ENCODE measurements around the gene DTHD1.

Gene DTHD1

DNA sequence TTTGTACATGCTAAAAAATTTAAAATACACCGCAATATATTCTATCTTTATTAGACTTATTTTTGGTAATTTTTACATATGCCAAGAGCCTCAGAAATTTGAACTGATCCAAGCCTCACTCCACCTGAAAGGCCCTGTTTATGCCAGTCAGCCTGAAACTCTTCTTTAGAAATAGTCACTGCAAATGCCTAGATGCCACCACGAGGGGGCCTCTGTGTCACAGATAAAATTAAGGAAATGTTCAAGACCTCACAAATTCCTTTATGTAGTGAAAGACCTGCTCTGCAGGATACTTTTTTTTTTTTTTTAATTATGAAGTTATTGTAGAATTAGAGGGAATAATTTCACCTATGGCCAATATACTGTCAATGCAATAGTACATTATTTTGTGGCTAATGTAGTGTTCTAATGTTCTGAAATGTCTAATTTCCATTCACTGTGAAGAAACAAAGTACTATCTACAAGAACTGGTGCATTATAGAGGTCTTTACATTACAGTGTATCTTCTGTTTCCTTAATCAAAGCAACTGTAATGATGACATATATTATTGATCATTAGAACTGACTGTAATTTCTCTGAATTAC lies 69.8 kb downstream of the DTHD1 start:
- DNase-seq = peak; percentile 61 to 69

DNA sequence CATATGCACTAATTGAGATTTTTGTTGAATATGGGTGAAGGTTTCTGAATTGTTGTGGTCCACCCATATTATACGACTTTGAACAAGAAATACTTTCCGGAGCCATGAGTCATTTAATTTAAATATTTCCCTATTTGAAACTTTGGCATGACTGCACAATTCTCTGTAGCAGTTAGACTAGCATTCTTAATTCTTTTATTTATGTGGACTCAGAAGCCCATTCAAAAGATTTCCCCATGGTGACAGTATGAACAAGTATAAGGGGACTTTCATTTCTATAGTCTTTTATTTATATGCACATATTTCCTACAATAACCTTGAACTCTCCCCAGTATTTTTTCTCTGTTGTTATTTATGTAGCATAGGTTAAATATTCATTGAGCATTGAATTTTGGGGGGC lies 72.6 kb downstream of the DTHD1 start:
- no peak for DNase-seq

DNA sequence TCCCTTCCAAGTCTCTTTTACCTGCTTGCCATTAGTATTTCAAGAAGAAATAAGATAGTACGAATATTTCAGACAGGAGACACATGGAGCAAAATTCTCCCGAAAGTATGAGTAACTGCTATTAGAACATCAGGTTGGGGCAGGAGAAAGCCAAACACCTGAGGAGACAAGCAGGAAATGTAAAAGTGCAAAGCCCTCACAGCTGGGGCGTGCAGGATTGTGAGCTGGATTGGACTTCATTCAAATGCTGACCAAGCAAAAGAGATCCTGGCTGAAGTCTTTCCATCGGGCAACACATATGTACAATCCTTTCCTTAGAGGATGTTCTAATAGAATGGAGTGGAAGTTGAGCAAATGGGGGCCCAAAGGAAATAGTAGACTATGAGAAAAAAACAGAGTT lies 76.8 kb downstream of the DTHD1 start:
- no peak for DNase-seq

DNA sequence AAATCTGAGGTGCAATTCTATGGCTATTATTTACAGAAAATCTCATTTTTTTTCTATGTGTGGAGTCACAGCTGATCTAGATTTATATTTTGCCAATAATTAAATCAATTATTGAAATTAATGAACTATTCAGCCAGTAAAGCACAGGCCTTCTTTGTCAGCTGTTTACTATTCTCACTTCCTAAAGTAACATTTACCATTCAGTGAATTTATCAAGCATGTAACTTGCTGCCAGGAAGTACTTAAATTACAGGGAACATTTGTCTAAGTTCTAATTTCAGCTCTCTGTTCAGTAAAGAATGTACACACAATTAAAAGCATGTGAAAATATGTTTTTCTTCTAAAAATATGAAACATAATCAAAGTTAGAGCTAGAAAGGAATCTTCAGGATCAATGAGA lies 79.3 kb downstream of the DTHD1 start:
- no peak for DNase-seq

DNA sequence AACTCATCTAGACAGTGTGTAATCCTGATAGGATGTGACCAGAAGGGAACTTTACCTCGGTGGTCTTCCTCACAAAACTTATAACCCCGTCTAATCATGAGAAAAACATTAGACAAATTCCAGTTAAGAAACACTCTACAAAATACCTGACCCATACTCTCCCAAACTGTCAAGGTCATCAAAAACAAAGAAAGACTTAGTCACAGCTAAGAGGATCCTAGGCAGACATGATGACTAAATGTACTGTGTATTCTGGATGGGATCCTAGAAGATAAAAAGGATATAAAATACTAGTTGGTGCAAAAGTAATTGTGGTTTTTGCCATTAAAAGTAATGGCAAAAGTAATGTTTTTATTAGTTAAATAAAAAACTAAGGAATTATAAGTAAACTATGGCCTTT lies 81.6 kb downstream of the DTHD1 start:
- DNase-seq = no peak

DNA sequence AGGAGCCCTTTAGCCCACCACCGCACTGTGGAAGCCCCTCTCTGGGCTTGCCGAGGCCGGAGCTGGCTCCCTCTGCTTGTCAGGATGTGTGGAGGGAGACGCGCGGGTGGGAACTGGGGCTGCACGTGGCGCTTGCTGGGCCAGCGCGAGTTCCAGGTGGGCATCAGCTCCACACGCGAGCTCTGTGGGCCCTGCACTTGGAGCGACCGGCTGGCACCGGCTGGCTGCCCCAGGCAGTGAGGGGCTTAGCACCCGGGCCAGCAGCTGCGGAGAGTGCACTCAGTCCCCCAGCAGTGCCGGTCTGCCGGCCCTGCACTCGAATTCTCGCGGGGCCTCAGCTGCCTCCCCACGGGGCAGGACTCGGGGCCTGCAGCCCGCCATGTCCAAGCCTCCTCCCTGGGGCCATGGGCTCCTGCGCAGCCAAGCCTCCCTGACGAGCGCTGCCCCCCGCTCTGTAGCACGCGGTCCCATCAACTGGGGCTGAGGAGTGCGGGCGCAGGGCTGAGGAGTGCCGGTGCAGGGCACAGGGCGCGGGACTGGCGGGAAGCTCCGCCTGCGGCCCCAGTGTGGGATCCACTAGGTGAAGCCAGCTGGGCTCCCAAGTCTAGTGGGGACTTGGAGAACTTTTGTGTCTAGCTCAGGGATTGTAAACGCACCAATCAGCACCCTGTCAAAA lies 93.6 kb downstream of the DTHD1 start:
- DNase-seq = no peak

DNA sequence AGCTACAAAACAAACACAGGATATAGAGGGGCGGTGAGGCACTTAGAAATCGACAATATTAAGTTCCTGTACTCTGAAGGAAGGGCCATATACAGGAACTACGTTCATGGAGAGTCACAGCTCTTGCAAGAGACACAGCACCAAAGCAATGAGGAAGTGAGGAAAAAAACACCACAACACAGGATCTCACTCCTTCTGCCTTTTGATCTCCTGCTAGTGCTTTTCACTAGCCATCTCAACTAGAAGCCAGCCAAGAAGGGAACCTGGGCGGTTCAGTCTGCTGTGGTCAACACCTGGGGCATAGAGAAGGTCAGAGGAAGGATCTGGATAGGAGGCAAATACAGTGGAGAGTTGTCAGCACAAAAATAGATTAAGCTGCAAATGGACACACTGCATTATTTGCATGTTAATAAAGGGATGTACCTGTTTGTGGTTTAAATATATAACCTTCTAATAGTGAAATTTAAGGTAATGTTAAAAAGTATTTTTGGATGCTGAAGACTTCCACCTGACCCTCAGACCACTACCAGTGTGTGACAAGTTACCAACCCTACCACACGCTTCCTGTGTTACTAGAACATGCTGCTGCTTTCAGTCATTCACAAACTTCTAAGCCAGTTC lies 104.6 kb downstream of the DTHD1 start:
- no peak for DNase-seq

DNA sequence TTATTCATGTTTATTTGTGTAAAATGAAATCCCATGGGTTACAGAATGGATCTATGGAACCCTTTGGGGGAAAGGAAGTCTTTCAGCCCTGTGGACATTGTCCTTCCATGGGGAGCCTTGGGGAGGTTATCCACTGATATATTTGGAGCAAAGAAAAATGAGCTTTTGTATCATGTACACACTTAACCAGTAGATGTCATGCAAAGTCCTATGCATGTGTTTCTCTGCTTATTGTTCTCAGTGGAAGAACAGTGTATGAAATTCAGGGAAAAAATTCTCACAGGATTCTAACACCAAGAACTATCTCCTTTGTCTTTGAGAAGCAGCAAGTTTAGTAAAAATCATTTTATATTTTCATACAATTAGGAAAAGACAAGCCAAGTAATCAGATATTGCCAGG lies 105.3 kb downstream of the DTHD1 start:
- DNase-seq = no peak

DNA sequence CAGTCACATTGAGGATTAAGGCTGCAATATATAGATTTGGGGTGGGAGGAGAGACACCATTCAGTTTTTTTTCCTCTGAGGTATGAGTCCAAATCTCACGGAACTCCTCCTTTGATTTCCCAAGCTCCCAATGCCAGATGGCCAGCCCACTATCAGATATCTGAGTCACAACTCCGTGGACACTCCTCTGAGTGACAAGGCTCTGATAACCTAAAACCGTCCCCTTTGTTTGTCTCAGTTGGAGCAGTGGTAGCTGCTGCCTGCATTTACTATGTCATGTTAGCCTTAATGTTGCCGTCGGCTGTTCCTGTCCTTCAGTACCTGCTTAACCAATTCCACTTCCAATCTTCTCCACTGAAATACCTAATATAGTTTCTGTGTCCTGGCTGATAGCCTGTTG lies 107.3 kb downstream of the DTHD1 start:
- no peak for DNase-seq

DNA sequence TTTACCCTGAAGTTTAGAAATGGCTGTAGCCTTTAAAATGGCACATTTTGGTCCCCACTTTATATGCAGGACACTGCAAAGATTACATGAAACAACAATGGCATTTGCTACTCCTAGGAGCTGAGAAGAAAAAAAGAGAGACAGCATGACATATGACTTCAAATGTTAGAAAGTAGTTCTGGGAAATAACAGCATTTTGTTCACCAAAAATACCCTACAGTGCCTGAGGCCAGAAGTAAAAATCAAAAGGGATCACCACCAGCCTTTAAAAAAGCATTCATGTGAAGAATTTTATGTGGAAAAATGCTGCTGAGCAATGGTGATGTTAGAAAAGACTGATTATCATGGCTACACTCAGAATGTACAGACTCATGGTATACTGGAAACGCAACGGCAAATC lies 110.0 kb downstream of the DTHD1 start:
- no peak for DNase-seq

DNA sequence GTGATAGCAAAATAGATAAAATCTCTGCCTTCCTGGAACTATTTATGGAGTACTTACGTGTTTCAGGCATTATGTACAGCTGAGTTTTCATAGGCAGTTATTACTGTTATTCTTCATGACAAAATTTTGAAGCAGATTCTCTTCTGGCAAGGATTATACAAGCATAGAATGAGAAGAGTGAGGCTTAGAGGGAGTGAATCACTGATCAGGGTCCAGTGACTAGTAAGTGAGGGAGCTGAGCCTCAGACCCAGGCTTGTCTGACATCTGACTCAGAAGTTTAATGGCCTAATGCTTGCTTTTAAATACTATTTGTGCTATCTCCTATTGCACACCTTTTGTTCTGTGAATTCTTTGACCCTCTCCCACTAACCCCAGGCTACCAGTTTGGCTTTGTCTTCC lies 110.6 kb downstream of the DTHD1 start:
- no peak for DNase-seq

DNA sequence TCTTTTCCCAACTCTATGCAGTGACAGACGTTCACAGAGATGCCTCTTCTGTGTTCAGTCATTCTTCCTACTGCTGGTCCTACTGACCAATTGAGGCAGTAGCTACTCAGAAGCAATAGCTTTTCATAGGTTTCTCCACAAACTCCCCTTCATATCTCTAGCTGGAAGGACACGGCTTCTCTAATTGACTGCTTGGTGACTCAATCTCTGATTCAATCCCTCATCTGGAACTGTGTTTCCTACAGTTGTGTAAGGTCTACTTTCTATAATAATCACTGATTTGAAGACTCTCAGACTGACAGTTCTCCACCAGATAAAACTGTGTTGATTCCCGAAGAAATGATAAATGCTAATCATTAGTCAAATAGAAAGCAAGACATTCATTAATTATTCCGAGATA lies 111.5 kb downstream of the DTHD1 start:
- no peak for DNase-seq

Measured in stimulated activated CD4-positive, alpha-beta T cell treated with anti-CD3 and anti-CD28 coated beads, Interleukin-2, amount 100 ng/mL, for 48 hours (primary cell).